Amygdala (tissue), 56 donors: ENCODE measurements around the gene ARFRP1.
A peak's percentile ranks its signal among the peaks of the same experiment; 100 is the strongest.

Experiments
- DNase-seq, 56 donors: peaks; one replicate each; lab custom pipeline; 2025; lab: John Stamatoyannopoulos, UW

ARFRP1 gene

DNA sequence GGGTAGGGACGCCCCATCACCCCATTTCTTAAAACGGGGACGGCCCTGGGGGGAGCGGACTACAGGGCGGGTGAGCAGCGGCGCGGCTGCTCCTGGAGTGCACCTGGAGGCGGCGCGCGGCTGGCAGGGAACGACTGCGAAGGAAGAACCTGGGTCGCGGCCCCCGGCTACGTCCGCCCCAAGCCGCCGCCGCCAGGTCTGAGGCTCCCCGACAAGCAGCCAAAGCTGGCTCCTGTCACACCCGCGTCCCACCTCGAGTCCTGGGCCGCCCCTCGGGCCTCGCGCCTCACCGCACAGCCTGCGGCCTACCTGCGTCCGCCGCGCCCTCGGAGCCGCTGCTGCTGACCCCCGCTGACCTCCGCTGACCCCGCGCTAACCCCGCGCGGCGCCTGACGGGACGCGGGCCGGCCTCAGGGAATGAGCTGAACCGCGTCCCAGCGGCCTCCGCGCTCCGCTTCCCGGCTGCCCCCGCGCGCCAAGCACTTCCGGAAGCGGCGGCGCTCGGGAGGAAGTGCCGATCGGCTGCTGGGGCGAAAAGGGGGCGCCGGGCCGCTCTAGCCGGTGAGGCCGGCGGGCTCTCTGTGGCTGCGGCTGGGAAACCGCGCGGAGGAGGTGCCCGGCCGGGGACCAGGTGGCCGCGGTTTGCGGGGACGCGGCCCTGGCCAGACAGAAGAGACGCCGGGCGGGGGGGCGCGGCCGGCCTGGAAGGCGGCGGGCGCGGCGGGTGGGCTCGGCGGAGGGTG, at the start of gene ARFRP1, which contains the start of gene ZGPAT:
Gene ARFRP1 (minus strand): TSS at position 419 of the 743 bp plus-strand sequence. CDS start 885 bp downstream, outside the sequence.
Gene ZGPAT (plus strand): TSS at position 482 of the 743 bp plus-strand sequence. CDS start 542 bp downstream, outside the sequence.
- peak in 55 of 56 donors; percentile 20 to 95 (median 84) for DNase-seq

- no peak for DNase-seq
These were observed 48.8 kb upstream of the ARFRP1 start for GRCh38 chr20:63756648-63756991.

- DNase-seq, result no peak
These were observed 48.3 kb upstream of the ARFRP1 start for GRCh38 chr20:63755933-63756647.

GRCh38 chr20:63754008-63754407, 46.2 kb upstream of the ARFRP1 start:
- no peak for DNase-seq

DNA sequence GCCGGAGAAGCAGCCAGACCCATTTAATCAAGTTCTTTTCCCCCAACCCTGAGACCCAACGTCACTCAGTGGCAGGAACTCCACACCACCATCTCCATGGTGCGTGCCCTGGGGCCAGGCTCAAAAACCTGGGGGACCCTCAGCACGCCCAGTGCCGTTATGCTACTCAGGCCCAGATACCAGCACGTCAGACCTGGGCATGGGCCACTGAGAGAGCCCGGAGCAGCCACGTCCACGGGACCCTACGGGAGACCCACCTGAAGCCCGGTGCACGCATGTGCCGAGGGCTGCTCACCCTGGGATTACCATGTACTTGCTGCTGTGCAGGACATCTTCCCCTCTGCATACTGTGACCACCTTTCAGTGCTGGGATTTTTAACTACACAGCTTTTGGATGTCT, 45.6 kb upstream of the ARFRP1 start:
- DNase-seq, result no peak

DNA sequence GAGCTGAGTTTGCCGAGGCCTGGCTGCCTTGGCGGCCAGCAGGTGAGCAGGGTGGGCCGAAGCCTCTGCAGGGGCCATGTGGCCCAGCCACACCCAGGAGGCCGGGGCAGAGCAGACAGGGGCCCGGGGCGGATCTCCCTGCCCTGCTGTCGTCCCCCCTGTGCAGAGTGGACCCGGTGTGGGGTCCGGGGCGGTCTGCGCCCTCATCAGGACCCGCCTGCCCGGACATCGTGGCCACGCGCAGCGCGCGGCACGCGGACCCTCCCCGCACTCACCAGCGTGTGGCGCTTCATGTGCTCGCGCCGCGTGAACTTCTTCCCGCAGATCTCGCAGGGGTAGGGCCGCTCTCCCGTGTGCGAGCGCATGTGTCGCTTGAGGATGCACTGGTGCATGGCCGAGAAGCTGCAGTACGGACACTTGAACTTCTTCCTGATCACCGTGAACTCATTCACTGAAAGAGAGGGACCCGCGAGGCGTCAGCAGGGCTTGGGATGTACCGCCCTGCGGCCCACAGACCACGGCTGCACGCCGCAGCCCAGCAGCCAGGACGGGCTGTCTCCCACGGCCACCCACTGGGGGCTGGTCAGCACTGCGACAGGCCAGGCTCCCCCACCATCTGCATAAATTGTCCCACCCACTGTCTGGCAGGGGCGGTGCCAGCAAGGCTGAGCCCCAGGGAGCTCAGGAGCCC, 44.8 kb upstream of the ARFRP1 start:
- DNase-seq, result no peak

DNA sequence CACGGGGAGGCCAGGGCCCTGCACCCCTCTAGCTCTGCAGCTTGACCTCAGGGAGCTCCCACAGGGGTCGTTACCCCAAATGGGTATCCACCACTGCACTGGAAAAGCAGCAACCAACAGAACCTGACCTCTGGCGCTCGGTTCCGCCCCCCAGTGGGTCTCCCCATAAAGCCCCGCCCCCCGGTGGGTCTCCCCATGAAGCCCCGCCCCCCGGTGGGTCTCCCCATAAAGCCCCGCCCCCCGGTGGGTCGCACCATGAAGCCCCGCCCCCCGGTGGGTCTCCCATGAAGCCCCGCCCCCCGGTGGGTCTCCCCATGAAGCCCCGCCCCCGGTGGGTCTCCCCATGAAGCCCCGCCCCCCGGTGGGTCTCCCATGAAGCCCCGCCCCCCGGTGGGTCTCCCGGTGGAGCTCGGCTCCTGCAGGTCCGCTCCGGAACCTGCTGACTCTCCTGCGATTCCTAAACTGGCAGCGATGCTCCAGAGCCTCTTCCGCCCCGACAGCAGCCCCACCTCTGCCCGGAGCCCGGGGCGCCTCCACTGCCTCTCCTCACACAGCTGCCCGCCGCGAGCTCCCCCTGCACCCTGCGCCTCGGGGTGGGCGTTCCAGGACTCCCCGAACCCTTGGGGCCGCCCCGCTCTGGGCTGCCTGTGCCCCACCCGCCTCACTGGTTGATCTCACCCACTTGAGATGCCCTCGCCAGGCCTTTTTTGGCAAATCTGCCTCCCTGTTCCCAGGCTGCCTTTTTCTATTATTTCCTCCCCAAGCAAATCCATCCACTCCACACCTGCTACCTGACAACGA, 43.9 kb upstream of the ARFRP1 start:
- no peak for DNase-seq

GRCh38 chr20:63750807-63751470, 43.2 kb upstream of the ARFRP1 start:
- DNase-seq, result no peak

GRCh38 chr20:63749597-63750508, 42.1 kb upstream of the ARFRP1 start:
- peak in 15 of 56 donors; percentile 15 to 63 (median 40) for DNase-seq

GRCh38 chr20:63748934-63749270, 41.1 kb upstream of the ARFRP1 start:
- DNase-seq, result no peak

DNA sequence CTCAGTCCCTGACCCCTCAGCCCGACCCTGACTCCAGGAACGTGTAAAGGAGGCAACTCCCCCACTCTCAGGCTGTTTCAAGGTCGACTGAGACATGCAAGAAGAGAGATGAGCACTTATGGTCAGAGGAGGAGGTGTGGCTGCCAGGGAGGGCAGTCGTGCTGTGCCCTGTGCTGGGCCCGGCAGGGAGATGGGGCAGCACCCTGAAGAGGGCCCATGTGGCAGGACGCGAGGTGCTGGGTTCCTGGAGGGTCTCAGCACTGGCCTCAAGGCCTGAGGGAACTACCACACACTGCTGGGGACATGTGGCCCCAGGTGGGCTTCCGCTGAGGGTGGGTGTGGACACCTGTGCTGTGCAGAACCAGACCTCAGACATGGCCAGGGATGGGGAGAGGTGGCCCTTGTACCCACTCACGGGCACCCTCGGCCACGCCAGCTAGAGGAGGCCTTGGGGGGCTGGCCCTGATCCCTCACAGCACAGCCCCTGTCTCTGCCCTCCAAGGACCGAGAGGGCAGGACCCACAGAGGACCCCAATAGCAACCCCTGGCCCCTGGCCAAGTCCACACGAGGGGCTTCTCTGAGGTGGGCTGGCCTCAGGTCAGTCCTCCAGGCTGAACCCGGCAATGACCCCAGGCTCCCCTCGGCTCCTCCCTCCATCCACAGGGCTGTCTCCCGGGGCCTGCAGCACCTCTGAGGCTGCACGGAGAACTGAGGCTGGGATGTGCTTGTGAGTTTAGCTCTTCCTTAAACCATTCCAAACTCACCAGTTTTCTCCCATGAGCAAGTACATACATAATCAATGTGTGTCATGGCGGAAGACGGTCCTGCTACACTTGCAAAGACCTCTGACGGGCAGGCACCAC, 40.5 kb upstream of the ARFRP1 start:
- no peak for DNase-seq

DNA sequence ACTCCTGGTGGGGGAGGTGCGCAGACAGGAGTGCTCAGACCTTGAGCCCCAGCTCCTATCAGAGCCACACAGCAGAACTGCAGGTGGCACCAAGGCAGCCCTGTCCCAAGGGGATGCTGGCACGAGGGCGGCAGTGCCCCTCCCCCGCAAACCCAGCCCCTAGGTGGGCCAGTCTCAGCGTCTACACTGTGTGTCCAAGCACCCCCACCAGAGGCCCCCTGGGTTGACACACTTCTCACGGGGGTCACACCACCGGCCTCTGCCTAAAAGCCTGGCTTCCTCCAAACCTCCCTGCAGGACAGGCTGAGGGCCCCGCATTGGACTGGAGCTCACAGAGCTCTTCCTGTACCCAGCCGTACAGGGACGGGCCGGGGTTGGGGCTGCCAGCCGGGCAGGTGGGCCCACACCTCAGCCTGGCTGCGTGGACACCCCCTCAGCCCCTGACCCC, 39.9 kb upstream of the ARFRP1 start:
- no peak for DNase-seq

DNA sequence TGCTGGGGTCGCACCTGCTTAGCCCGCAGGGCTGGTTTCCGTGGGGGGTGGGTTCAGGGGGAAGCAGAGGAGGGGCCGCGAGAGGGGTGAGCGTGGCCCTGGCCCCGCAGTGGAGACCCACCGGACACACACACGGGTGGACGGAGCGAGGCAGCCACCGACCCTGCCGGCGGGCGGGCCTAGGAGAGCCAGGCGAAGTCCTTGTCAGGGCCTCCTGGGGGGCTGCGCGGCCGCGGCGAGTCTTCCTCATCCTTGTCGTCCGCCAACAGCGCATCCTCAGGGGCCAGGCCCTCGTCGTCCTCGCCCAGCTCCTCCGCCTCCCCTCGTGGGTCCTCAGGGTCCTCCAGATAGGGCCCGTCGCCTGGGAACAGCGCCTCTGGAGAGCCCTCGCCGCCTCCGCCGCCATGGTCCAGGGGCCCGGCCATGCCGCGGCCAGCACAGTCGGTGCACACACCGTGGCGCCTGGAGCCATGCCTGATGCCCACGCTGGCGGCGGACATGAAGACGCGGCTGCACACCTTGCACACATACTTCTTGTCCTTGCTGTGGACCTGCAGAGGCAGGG, 39.1 kb upstream of the ARFRP1 start:
- DNase-seq, result no peak

DNA sequence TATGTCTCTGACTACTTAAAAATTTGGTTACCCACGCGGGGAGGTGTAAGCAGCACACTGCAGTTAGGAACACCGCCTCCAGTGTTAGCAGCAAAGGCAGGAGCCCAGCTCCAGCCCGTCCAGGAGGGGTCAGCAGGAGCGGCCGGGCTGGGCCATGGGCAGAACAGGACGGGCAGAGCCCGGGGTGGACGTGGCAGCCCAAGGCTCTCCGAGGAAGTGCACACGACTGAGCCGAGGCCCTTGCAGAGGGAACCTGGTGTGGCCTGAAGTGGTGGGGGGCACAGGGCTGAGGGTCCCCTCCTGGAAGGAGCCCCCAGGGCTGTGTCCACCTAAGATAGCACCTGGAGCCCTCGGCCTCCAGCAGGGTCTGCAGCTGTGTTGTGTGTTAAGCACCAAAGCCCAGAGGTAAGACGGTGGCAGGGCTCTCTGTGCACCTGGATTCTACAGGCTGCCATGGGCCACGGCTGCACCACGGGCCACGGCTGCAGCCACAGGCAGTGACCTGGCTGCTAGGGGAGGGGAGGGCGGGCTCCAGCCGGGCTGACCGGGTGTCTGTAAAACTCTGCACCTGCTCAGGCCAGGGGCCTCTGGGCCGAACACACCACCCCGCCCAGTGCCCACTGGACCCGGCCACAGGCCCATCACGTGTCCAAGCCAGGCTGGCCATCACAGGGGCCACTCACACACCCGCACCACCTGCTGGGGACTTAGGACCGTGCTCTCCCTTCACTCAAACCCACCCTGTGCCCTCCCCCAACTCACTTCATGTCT, 38.4 kb upstream of the ARFRP1 start:
- DNase-seq, result no peak

DNA sequence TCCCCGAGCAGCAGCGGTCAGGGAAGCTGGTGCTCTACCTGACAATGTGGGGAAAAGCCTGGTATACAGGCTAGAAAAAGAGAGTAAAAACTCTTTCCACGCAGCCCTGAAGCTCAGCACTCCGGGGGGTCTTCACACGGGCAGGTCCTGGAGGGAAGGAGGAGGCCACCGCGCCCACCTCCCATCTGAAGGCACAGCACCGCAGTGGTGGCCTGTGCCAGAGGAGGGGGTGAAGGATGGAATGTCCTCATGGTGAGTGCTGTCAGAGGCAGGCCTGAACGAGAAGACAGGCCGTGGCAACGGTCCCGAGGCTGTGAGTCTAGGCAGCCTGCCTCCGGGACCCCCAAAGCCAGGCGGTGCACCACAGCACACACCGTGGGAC, 37.6 kb upstream of the ARFRP1 start:
- no peak for DNase-seq

- DNase-seq, result no peak
These were observed 37.0 kb upstream of the ARFRP1 start for GRCh38 chr20:63744574-63745423.
